Astrocyte of the cerebellum (primary cell): ENCODE measurements around the gene MTOR.
A peak's percentile ranks its signal among the peaks of the same experiment; 100 is the strongest.
"Not testable (repeated sequence)": the region's sequence is repeated elsewhere in the genome, so short reads cannot be mapped to it uniquely, and the experiment has no call there.

ENCODE experiments used
- DNase-seq: peaks from one replicate; pipeline ENCODE4 v3.0.0-alpha.2; 2011; ENCODE audit warnings: low read depth
- H3K4me3 ChIP-seq: 2 replicates; pipeline ENCODE4 v1.5.1; 2011; ENCODE audit warnings: mild to moderate bottlenecking, low read depth, low read length, moderate library complexity
- in situ Hi-C: cut with HindIII; loops from 2 replicates; pipeline ENCODE4 v1.10.0; 2017; ENCODE audit warnings: low sequenced_read_pairs
- TF ChIP-seq, protein P1 (sequence below): IDR thresholded peaks from 2 replicates; pipeline ENCODE4 v1.5.1; 2012; ENCODE audit warnings: low read length, low read depth, moderate library complexity, mild to moderate bottlenecking; ENCODE audit errors: missing control alignments

The MTOR gene

DNA sequence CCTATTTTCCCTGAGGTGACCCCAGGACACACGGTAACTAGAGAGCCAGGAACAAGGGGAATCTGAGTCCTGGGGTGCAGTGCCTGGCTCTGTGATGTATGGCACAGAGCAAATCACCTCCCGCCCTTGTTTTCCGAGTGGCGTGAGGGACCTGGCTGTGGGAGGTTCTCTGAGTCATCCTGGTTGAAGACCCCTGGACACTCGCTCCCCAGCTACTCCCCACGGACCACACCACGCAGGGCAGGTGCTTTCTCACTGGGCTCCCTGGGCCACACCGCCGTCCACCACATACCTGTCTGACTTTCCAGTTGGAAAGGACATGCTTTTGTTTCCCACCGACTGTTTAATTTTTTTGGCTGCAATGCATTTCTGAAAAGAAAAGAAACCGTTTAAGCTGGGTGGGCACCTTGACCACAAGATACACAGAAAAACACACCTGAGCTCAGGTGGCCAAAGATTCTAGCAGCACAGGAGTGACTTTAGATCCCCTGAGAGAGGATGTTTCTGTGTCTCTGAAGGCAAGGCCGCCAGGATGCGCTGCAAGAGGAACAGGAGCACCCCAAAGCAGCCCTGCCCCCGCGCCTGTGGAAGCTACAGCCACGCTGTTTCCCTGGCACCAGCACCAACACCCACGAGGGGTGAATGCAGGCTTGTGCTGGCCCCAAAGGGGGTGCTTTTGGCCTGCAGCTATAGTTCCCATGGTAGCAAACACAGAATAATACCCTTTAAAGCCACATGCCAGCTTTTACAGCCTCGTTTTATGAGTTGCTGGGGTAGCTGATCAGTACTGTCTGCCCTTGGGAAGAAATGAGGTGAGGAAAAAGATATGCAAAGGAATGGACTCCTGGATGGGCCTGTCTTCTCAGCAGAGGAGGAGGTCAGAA, 194.4 kb downstream of the MTOR start:
- in situ Hi-C loops, result no loop called here
- TF ChIP-seq, protein P1, sequence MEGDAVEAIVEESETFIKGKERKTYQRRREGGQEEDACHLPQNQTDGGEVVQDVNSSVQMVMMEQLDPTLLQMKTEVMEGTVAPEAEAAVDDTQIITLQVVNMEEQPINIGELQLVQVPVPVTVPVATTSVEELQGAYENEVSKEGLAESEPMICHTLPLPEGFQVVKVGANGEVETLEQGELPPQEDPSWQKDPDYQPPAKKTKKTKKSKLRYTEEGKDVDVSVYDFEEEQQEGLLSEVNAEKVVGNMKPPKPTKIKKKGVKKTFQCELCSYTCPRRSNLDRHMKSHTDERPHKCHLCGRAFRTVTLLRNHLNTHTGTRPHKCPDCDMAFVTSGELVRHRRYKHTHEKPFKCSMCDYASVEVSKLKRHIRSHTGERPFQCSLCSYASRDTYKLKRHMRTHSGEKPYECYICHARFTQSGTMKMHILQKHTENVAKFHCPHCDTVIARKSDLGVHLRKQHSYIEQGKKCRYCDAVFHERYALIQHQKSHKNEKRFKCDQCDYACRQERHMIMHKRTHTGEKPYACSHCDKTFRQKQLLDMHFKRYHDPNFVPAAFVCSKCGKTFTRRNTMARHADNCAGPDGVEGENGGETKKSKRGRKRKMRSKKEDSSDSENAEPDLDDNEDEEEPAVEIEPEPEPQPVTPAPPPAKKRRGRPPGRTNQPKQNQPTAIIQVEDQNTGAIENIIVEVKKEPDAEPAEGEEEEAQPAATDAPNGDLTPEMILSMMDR, result no peak
- no peak overlapping the region for H3K4me3 ChIP-seq
- DNase-seq, result no peak

DNA sequence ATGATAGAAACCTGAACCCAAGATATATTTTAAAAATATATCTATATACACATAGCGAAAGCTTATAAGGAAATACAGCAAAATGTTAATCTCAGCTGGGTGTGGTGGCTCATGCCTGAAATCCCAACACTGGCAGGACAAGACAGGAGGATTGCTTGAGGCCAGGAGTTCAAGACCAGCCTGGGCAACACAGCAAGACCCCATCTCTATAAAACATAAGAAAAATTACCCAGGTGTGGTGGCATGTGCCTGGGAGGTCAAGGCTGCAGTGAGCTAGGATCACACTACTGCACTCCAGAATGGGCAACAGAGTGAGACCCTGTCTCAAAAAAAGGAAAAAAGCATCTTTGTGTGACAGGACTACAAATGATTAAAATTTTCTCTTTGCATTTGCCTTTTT, 196.6 kb downstream of the MTOR start:
- no peak overlapping the region for H3K4me3 ChIP-seq
- no peak for DNase-seq
- in situ Hi-C loops, result no loop called here
- TF ChIP-seq, protein P1, result no peak

DNA sequence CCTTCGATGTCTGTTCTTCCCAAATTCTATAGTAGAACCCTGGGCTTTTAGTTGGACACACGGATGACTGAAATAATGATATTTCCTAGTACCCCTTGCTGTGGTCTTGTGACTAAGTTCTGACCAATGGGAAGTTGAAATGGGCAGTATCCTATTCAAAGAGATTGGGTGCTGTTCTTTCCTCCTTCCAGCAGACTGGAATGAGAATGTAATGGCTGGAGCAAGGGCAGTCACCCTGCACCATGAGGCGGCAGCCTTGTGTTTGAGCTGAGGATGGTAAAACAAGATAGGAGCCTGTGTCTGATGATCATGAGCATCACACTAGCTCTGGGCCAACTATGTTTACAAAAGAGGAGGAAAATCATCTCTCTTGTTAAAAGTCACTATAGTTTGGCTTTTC, 197.4 kb downstream of the MTOR start:
- no peak for DNase-seq
- H3K4me3 ChIP-seq, result no peak overlapping the region
- in situ Hi-C loops, result loop anchor here (5.0 kb wide), 1 partner anchor 152 kb away; no protein-coding TSS in a partner anchor
- TF ChIP-seq, protein P1, result no peak

DNA sequence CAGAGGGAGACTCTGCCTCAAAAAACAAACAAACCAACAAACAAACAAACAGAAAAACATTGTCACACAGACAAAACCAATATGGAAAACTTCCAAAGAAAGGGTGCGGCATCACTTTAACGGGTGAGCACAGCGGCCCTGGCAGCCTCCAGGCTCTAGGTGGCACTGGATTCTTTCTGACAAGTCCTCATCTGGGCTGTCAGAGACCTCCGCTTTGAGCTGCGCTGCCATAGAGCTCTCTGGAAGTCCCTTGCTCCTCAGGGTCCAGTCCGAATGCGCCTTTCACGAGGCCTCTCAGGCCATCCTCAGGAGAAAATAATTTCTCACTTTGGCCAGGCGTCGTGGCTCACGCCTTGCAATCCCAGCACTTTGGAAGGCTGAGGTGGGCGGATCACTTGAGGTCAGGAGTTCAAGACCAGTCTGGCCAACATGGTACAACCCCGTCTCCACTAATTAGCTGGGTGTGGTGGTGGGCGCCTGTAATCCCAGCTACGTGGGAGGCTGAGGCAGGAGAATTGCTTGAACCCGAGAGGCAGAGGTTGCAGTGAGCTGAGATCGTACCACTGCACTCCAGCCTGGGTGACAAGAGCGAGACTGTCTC, 198.3 kb downstream of the MTOR start:
- DNase-seq, result not testable (repeated sequence)

DNA sequence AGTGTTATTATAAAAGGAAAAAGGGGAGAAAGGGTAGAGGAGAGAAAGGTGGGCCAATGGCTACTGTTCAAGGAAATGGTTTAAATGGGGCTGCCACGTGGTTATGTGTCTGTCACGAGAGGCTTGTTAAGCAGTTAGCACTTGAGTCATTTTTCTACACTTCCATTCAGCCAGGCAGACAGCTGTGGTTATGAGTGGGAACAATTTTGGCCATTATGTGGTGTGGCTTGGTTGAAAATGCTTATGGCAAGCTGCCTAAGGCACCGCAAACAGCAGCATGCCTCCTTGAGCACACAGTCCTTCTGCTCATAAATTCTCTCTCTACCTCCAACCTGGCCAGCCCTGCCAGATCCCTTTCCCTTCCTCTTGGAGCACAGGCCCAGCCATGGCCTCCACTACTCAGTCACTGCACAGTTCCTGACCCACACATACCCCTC, 199.4 kb downstream of the MTOR start:
- in situ Hi-C loops, result loop anchor here (5.0 kb wide), 1 partner anchor 154 kb away; no protein-coding TSS in a partner anchor
- DNase-seq, result peak; percentile 91
- TF ChIP-seq, protein P1, result no peak
- H3K4me3 ChIP-seq, result no peak overlapping the region

More for the DNA sequence above, 198.3 kb downstream of the MTOR start:
- in situ Hi-C loops, result loop anchor here (5.0 kb wide), 1 partner anchor 153 kb away; no protein-coding TSS in a partner anchor
- not testable (repeated sequence) for H3K4me3 ChIP-seq

DNA sequence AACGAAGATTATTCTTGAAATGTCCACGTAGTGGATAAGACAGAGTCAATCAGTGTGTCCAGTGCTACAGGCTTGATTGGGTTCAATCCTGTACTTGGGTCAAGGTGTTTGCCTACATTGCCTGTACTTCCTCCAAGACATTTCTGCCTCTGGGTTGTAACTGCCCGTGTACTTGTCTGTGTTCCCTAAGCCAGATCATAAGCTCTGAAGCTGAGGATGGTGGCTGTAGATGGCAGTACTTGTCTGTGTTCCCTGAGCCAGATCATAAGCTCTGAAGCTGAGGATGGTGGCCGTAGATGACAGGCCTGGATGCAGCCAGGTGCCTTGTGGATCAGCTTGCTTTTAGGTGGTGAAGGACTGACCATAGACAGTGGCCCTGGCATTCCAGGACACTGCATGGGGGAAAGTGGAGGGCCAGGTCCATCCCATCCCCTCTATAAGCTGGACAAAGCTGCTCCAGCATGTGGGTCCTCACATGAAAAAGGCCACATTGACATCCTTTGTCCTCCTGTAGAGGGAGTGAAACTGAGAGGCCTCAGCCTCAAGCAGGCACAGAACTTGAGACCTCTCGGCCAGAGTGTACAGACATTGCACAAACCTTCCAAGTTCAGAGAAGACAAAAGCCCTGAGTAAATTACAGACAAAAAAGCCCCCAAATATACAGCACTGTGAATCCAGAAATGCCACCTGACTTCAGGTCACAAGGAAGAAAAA, 200.5 kb downstream of the MTOR start:
- DNase-seq, result no peak
- in situ Hi-C loops, result loop anchor here (5.0 kb wide), 1 partner anchor 155 kb away; no protein-coding TSS in a partner anchor
- no peak overlapping the region for H3K4me3 ChIP-seq
- TF ChIP-seq, protein P1, result no peak
